GM23338 (cell line): ENCODE data around the gene TMIGD2. TPM values are rescaled to one million over a fixed set of nuclear protein-coding genes. Genes with fewer than 3 reads are reported as not detected.

Source experiments
- ATAC-seq: fragments of 200-7000 bp; cut with Tn5 transposase; 3 replicates; pipeline ENCODE4 v1.9.1; 2020
- DNase-seq: peaks from one replicate; pipeline ENCODE4 v3.0.0-alpha.2; 2015; ENCODE audit warnings: low spot score
- H2AFZ ChIP-seq: fragments of 200-600 bp; sonication (generic); 2 replicates; pipeline ENCODE4 v1.8.0; 2016; ENCODE audit warnings: antibody characterized with exemption, mild to moderate bottlenecking, moderate library complexity
- H3F3A ChIP-seq: fragments of 200-600 bp; sonication (generic); replicated peaks from 2 replicates; pipeline ENCODE4 v1.8.0; 2017; ENCODE audit warnings: antibody characterized with exemption, mixed run types, low read depth
- H3K27ac ChIP-seq: fragments of 200-600 bp; sonication (generic); 2 replicates; pipeline ENCODE4 v1.6.1; 2016; ENCODE audit warnings: low read depth
- H3K27me3 ChIP-seq: fragments of 200-600 bp; sonication (generic); 2 replicates; pipeline ENCODE4 v1.8.0; 2016; ENCODE audit warnings: mild to moderate bottlenecking, mixed run types, moderate library complexity; ENCODE audit not compliant: insufficient read depth
- H3K36me3 ChIP-seq: fragments of 200-600 bp; sonication (generic); 2 replicates; pipeline ENCODE4 v1.8.0; 2016; ENCODE audit warnings: mild to moderate bottlenecking; ENCODE audit not compliant: insufficient read depth
- H3K4me1 ChIP-seq: fragments of 200-600 bp; sonication (generic); 2 replicates; pipeline ENCODE4 v1.8.0; 2016; ENCODE audit warnings: mild to moderate bottlenecking, moderate library complexity; ENCODE audit not compliant: insufficient read depth
- H3K4me2 ChIP-seq: fragments of 200-600 bp; sonication (generic); 2 replicates; pipeline ENCODE4 v1.7.1; 2017; ENCODE audit warnings: mixed run types
- H3K4me3 ChIP-seq: fragments of 200-600 bp; sonication (generic); 2 replicates; pipeline ENCODE4 v1.6.1; 2016; ENCODE audit warnings: mixed run types
- H3K79me2 ChIP-seq: fragments of 200-600 bp; sonication (generic); replicated peaks from 2 replicates; pipeline ENCODE4 v1.8.0; 2017; ENCODE audit warnings: mild to moderate bottlenecking; ENCODE audit not compliant: insufficient read depth
- H3K9me2 ChIP-seq: fragments of 200-600 bp; sonication (generic); 2 replicates; pipeline ENCODE4 v1.8.0; 2017; ENCODE audit not compliant: insufficient read depth
- H4K20me1 ChIP-seq: fragments of 200-600 bp; sonication (generic); replicated peaks from 2 replicates; pipeline ENCODE4 v1.8.0; 2017; ENCODE audit warnings: mild to moderate bottlenecking; ENCODE audit not compliant: insufficient read depth
- H3K27ac Mint-ChIP-seq: 2 replicates; pipeline ENCODE4 v1.8.0; 2020; ENCODE audit warnings: inconsistent platforms, mild to moderate bottlenecking, moderate library complexity, mixed read lengths
- H3K27me3 Mint-ChIP-seq: 3 replicates; pipeline ENCODE4 v1.8.0; 2022; ENCODE audit warnings: low read depth, mild to moderate bottlenecking, moderate library complexity, mixed read lengths, inconsistent platforms; ENCODE audit not compliant: insufficient read depth, poor library complexity
- H3K36me3 Mint-ChIP-seq: 3 replicates; pipeline ENCODE4 v1.8.0; 2021; ENCODE audit warnings: low read depth, mild to moderate bottlenecking, inconsistent platforms, moderate library complexity, mixed read lengths
- H3K4me1 Mint-ChIP-seq: 3 replicates; pipeline ENCODE4 v1.8.0; 2020; ENCODE audit warnings: mild to moderate bottlenecking, inconsistent platforms, mixed read lengths
- H3K4me3 Mint-ChIP-seq: 3 replicates; pipeline ENCODE4 v1.8.0; 2021; ENCODE audit warnings: moderate library complexity, mild to moderate bottlenecking, inconsistent platforms, mixed read lengths
- H3K9me3 Mint-ChIP-seq: 3 replicates; pipeline ENCODE4 v1.8.0; 2020; ENCODE audit warnings: moderate library complexity, mild to moderate bottlenecking, inconsistent platforms, mixed read lengths
- ETS1 ChIP-seq: IDR thresholded peaks from 2 replicates; pipeline ENCODE4 v1.6.1; 2016; ENCODE audit warnings: antibody characterized with exemption
- EZH2phosphoT487 ChIP-seq: fragments of 200-600 bp; sonication (generic); IDR thresholded peaks from one replicate; pipeline ENCODE4 v1.8.1; 2018; ENCODE audit warnings: antibody characterized with exemption; ENCODE audit not compliant: unreplicated experiment
- NANOG ChIP-seq: IDR thresholded peaks from 2 replicates; pipeline ENCODE4 v1.6.1; 2016; ENCODE audit warnings: antibody characterized with exemption, borderline replicate concordance
- POLR2AphosphoS5 ChIP-seq: IDR thresholded peaks from 2 replicates; pipeline ENCODE4 v1.6.1; 2016; ENCODE audit warnings: antibody characterized with exemption, low read depth
- ZNF331 ChIP-seq: fragments of 250-450 bp; sonication (Bioruptor Pico); IDR thresholded peaks from 2 replicates; pipeline ENCODE4 v1.5.0; 2020; ENCODE audit warnings: low read depth, mild to moderate bottlenecking, moderate library complexity
- ZNF462 ChIP-seq: fragments of 250-450 bp; sonication (Bioruptor Pico); IDR thresholded peaks from 2 replicates; pipeline ENCODE4 v1.5.0; 2020; ENCODE audit warnings: mild to moderate bottlenecking, moderate library complexity
- polyA plus RNA-seq: library from polyadenylated mRNA; unstranded; fragments of >200 nt; fragmentation: Nextera tagmentation; extraction: Ambion mirVana; gene quantifications from 2 replicates; pipeline ENCODE4 v1.2.1, GENCODE V29; 2016
- total RNA-seq: library from RNA; depleted of rRNA; stranded (reverse); fragments of >200 nt; shearing (Covaris generic); gene quantifications from 2 replicates; pipeline ENCODE4 v1.2.3, GENCODE V29; 2014
- TF ChIP-seq, protein P1 (sequence below): IDR thresholded peaks from one replicate; pipeline ENCODE4 v1.6.1; 2018; ENCODE audit warnings: antibody characterized with exemption; ENCODE audit not compliant: unreplicated experiment

TMIGD2 gene
- total and polyA plus RNA-seq, 2 experiments from 2014 or later, result 0.76 to 0.79 TPM

DNA sequence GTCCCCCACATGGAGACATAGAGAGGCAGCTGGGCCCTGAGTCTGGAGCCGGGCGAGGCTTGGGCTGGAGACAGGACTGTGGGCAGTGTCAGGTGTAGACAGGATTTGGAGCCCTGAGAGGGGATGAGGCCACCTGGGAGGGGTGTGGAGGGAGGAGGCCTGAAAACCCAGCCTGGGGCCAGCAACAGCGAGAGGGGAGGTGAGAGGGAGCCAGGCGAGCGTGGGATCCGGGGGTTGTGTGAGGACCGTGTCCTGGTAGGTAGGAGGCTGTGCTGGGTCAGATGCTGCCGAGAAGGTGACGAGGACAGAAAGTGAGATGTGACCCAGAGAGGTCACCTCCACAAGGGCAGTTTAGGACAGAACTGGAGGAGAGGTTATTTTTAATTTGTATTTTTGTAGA lies 48.5 kb upstream of the TMIGD2 start:
- Histone ChIP-seq H3F3A (peaks cover 16% of the 10 kb centered on the region; the same call in 1 of the 2 replicates), H3K27me3 (no peaks in the 10 kb centered on the region), H3K9me2 (no peaks in the 10 kb centered on the region), H2AFZ (no peak overlapping the region), H4K20me1 (peaks cover 10% of the 10 kb centered on the region), H3K4me1 (no peaks in the 10 kb centered on the region), H3K4me2 (no peak overlapping the region), H3K4me3 (no peak overlapping the region), H3K36me3 (no peaks in the 10 kb centered on the region; the same call in 1 of the 2 replicates), H3K79me2 (no peaks in the 10 kb centered on the region), H3K27ac (no peak overlapping the region)
- no peak for DNase-seq
- H3K27me3 Mint-ChIP-seq, result peaks cover 12% of the 10 kb centered on the region
- H3K27ac Mint-ChIP-seq, result no peak overlapping the region
- 0 out of 3 replicates have a peak, but pooled peaks cover 2% of the 10 kb centered on the region for H3K4me1 Mint-ChIP-seq
- H3K36me3 Mint-ChIP-seq, result peaks cover 38% of the 10 kb centered on the region
- H3K9me3 Mint-ChIP-seq, result no peaks in the 10 kb centered on the region
- ATAC-seq, result no peak
- no peak overlapping the region for H3K4me3 Mint-ChIP-seq
- no peak for TF ChIP-seq ZNF462 (CRISPR knock-in tag)
- TF ChIP-seq ETS1, result no peak
- TF ChIP-seq NANOG, result no peak

GRCh38 chr19:4350111-4350510 lies 47.9 kb upstream of the TMIGD2 start:
- H3K27ac Mint-ChIP-seq, result no peak overlapping the region
- no peak overlapping the region for H3K4me3 Mint-ChIP-seq
- no peaks in the 10 kb centered on the region for H3K27me3 ChIP-seq
- no peak for ATAC-seq
- H3K27me3 Mint-ChIP-seq, result peaks cover 14% of the 10 kb centered on the region
- no peaks in the 10 kb centered on the region for H3K4me1 ChIP-seq
- peaks cover 10% of the 10 kb centered on the region for H4K20me1 ChIP-seq
- H3K4me3 ChIP-seq, result no peak overlapping the region
- no peaks in the 10 kb centered on the region for H3K9me2 ChIP-seq
- peaks cover 42% of the 10 kb centered on the region for H3K36me3 Mint-ChIP-seq
- no peaks in the 10 kb centered on the region; the same call in 1 of the 2 replicates for H3K36me3 ChIP-seq
- H3K27ac ChIP-seq, result no peak overlapping the region
- H3F3A ChIP-seq, result peaks cover 16% of the 10 kb centered on the region; the same call in 1 of the 2 replicates
- DNase-seq, result no peak
- 0 out of 3 replicates have a peak, but pooled peaks cover 2% of the 10 kb centered on the region for H3K4me1 Mint-ChIP-seq
- H3K9me3 Mint-ChIP-seq, result no peaks in the 10 kb centered on the region
- H2AFZ ChIP-seq, result no peak overlapping the region
- H3K4me2 ChIP-seq, result no peak overlapping the region
- H3K79me2 ChIP-seq, result no peaks in the 10 kb centered on the region
- TF ChIP-seq NANOG, result no peak
- TF ChIP-seq ZNF331 (CRISPR knock-in tag), result no peak
- TF ChIP-seq EZH2phosphoT487, result no peak
- TF ChIP-seq, protein P1, sequence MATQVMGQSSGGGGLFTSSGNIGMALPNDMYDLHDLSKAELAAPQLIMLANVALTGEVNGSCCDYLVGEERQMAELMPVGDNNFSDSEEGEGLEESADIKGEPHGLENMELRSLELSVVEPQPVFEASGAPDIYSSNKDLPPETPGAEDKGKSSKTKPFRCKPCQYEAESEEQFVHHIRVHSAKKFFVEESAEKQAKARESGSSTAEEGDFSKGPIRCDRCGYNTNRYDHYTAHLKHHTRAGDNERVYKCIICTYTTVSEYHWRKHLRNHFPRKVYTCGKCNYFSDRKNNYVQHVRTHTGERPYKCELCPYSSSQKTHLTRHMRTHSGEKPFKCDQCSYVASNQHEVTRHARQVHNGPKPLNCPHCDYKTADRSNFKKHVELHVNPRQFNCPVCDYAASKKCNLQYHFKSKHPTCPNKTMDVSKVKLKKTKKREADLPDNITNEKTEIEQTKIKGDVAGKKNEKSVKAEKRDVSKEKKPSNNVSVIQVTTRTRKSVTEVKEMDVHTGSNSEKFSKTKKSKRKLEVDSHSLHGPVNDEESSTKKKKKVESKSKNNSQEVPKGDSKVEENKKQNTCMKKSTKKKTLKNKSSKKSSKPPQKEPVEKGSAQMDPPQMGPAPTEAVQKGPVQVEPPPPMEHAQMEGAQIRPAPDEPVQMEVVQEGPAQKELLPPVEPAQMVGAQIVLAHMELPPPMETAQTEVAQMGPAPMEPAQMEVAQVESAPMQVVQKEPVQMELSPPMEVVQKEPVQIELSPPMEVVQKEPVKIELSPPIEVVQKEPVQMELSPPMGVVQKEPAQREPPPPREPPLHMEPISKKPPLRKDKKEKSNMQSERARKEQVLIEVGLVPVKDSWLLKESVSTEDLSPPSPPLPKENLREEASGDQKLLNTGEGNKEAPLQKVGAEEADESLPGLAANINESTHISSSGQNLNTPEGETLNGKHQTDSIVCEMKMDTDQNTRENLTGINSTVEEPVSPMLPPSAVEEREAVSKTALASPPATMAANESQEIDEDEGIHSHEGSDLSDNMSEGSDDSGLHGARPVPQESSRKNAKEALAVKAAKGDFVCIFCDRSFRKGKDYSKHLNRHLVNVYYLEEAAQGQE, result no peak
- TF ChIP-seq POLR2AphosphoS5, result no peak
